RWPE2 (cell line): ENCODE results near the gene DIP2C.
"Not testable (repeated sequence)": the region's sequence is repeated elsewhere in the genome, so short reads cannot be mapped to it uniquely, and the experiment has no call there.

Experiments used
- ATAC-seq: fragments of 200-7000 bp; cut with Tn5 transposase; 3 replicates; pipeline ENCODE4 v1.9.1; 2021; ENCODE audit warnings: low read depth
- DNase-seq: peaks from one replicate; pipeline ENCODE4 v3.0.0-alpha.2; 2020; ENCODE audit warnings: low spot score
- H3K27ac ChIP-seq: fragments of 450-650 bp; 2 replicates; pipeline ENCODE4 v1.5.1; 2017; ENCODE audit warnings: mild to moderate bottlenecking; ENCODE audit not compliant: poor library complexity, severe bottlenecking
- H3K27me3 ChIP-seq: fragments of 250-450 bp; sonication (Bioruptor Pico); 2 replicates; pipeline ENCODE4 v1.5.1; 2021; ENCODE audit warnings: mild to moderate bottlenecking, moderate library complexity; ENCODE audit not compliant: insufficient read depth, poor library complexity, severe bottlenecking
- H3K36me3 ChIP-seq: fragments of 250-450 bp; sonication (Bioruptor Pico); 2 replicates; pipeline ENCODE4 v1.5.1; 2020; ENCODE audit warnings: low read depth, mild to moderate bottlenecking, moderate library complexity
- H3K4me1 ChIP-seq: fragments of 250-450 bp; sonication (Bioruptor Pico); 2 replicates; pipeline ENCODE4 v1.5.1; 2021; ENCODE audit warnings: mild to moderate bottlenecking, moderate library complexity; ENCODE audit not compliant: insufficient read depth, poor library complexity, severe bottlenecking
- H3K4me3 ChIP-seq: fragments of 250-450 bp; sonication (Bioruptor Pico); 2 replicates; pipeline ENCODE4 v1.5.1; 2021; ENCODE audit warnings: mild to moderate bottlenecking, moderate library complexity; ENCODE audit not compliant: severe bottlenecking
- H3K9me3 ChIP-seq: fragments of 250-450 bp; sonication (Bioruptor Pico); 2 replicates; pipeline ENCODE4 v1.5.1; 2021; ENCODE audit warnings: mild to moderate bottlenecking, moderate library complexity; ENCODE audit not compliant: severe bottlenecking
- TF ChIP-seq, protein P1 (sequence below): fragments of 450-650 bp; IDR thresholded peaks from one replicate; pipeline ENCODE4 v1.5.1; 2017; ENCODE audit warnings: mild to moderate bottlenecking, moderate library complexity; ENCODE audit not compliant: poor library complexity, severe bottlenecking

Gene DIP2C

DNA sequence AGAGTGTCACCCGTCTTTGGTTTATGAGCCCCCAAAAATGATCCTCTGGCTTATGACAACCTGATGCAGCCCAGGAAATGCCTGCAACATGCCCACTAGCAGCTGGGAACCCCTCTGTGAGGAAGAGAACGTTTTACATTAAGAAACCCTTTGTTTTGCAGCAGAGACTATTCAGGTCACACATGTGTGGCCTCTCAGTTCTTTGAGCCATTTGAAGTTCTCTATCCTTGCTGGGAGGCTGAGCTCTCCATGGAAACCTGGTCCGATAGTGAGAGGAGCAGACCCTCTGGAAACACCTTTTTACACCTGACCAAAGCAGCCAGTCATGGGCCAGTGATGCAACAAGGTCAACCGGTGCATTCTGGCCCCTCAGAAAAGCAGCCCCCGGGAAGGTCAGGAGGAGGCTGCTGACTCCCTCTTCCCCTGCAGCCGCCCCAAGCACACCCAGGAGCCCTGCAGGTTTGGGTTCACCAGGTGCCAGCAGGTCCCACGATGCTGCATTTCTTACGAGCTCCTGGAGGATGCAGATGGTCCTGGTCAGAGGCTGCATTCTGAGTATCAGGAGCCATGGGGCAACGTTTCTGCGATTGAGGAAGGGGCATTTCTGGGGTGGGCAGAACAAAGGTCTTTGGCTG lies 419.9 kb downstream of the DIP2C start:
- no peak for DNase-seq
- Histone ChIP-seq H3K4me1 (peaks cover 8% of the 10 kb centered on the region), H3K27ac (no peak overlapping the region), H3K27me3 (no peaks in the 10 kb centered on the region), H3K4me3 (no peak overlapping the region), H3K36me3 (no peaks in the 10 kb centered on the region), H3K9me3 (no peaks in the 10 kb centered on the region)
- TF ChIP-seq, protein P1, sequence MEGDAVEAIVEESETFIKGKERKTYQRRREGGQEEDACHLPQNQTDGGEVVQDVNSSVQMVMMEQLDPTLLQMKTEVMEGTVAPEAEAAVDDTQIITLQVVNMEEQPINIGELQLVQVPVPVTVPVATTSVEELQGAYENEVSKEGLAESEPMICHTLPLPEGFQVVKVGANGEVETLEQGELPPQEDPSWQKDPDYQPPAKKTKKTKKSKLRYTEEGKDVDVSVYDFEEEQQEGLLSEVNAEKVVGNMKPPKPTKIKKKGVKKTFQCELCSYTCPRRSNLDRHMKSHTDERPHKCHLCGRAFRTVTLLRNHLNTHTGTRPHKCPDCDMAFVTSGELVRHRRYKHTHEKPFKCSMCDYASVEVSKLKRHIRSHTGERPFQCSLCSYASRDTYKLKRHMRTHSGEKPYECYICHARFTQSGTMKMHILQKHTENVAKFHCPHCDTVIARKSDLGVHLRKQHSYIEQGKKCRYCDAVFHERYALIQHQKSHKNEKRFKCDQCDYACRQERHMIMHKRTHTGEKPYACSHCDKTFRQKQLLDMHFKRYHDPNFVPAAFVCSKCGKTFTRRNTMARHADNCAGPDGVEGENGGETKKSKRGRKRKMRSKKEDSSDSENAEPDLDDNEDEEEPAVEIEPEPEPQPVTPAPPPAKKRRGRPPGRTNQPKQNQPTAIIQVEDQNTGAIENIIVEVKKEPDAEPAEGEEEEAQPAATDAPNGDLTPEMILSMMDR: no peak
- ATAC-seq: no peak

DNA sequence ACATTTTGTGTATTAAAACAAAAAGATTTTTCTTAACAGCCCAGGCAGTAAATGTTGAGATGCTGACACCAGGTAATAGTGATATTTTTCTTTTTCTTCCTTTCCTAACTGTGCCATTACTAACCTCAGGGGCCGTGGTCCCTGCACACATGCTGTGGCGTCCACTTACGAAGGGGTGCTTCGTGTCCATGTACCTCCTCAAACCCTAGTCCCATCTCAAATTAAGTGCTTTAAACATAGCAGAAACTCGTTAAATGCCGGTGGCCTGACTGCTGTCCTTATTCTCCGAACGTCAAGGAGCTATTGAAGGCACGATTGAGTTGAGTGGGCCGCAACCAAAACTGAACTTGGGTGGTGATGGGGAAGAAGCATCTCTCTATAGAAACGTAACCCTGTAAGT lies 421.8 kb downstream of the DIP2C start:
- ATAC-seq: no peak
- TF ChIP-seq, protein P1: no peak
- peaks cover 8% of the 10 kb centered on the region for H3K4me1 ChIP-seq

DNA sequence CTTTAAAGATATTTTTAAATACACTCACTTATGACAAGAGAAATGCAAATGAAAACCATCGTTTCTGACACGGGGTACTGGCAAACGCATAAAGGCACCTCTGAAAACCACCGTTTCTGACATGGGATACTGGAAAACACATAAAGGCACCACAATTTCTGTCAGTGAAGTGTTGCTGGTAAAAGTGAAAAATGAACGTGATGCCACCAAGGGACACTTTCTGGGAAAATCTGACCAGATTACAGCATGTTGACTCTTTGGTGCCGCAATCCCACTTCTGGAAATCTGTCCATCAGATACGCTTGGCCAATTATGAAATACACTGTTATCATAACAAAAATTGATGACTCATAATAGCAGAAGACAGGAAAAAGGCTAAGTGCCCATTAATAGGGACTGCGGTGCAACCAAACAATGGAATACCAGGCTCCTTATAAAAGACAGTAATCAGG lies 422.5 kb downstream of the DIP2C start:
- Histone ChIP-seq H3K27ac (no peak overlapping the region), H3K27me3 (no peaks in the 10 kb centered on the region), H3K4me1 (peaks cover 8% of the 10 kb centered on the region), H3K36me3 (no peaks in the 10 kb centered on the region), H3K4me3 (no peak overlapping the region), H3K9me3 (no peaks in the 10 kb centered on the region)
- ATAC-seq: peak; percentile 79
- TF ChIP-seq, protein P1: no peak
- DNase-seq: no peak

More for the DNA sequence above, 421.8 kb downstream of the DIP2C start:
- DNase-seq: no peak
- Histone ChIP-seq H3K36me3 (no peaks in the 10 kb centered on the region), H3K27me3 (no peaks in the 10 kb centered on the region), H3K9me3 (no peaks in the 10 kb centered on the region), H3K4me3 (no peak overlapping the region), H3K27ac (no peak overlapping the region)

DNA sequence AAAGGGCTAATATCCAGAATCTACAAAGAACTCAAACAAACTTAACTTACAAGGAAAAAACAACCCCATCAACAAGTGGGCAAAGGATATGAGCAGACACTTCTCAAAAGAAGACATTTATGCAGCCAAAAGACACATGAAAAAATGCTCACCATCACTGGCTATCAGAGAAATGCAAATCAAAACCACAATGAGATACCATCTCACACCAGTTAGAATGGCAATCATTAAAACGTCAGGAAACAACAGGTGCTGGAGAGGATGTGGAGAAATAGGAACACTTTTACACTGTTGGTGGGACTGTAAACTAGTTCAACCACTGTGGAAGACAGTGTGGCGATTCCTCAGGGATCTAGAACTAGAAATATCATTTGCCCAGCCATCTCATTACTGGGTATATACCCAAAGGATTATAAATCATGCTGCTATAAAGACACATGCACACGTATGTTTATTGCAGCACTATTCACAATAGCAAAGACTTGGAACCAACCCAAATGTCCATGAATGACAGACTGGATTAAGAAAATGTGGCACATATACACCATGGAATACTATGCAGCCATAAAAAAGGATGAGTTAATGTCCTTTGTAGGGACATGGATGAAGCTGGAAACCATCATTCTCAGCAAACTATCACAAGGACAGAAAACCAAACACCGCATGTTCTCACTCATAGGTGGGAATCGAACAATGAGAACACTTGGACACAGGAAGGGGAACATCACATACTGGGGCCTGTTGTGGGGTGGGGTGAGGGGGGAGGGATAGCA lies 423.5 kb downstream of the DIP2C start:
- not testable (repeated sequence) for H3K4me3 ChIP-seq, H3K4me1 ChIP-seq, H3K9me3 ChIP-seq, DNase-seq, H3K27me3 ChIP-seq, H3K36me3 ChIP-seq, ATAC-seq
- H3K27ac ChIP-seq: peak overlapping the region; percentile 45

DNA sequence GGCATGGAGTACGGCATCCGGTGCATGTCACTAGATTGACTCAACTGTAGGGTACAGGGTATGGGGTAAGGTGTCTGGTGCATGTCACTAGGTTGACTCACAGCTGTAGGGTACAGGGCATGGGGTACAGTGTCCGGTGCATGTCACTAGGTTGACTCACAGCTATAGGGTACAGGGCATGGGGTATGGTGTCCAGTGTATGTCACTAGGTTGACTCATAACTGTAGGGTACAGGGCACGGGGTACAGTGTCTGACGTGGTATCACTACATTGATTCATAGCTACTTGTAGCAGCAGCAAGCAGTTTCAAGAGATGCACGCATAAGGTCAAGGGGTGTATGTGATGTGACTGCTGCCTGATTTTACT lies 424.4 kb downstream of the DIP2C start:
- H3K27me3 ChIP-seq, H3K9me3 ChIP-seq, DNase-seq, H3K4me3 ChIP-seq, H3K4me1 ChIP-seq, H3K36me3 ChIP-seq: not testable (repeated sequence)
- peak; percentile 42; the same call in 1 of the 3 replicates for ATAC-seq
- H3K27ac ChIP-seq: peak overlapping the region; percentile 45

DNA sequence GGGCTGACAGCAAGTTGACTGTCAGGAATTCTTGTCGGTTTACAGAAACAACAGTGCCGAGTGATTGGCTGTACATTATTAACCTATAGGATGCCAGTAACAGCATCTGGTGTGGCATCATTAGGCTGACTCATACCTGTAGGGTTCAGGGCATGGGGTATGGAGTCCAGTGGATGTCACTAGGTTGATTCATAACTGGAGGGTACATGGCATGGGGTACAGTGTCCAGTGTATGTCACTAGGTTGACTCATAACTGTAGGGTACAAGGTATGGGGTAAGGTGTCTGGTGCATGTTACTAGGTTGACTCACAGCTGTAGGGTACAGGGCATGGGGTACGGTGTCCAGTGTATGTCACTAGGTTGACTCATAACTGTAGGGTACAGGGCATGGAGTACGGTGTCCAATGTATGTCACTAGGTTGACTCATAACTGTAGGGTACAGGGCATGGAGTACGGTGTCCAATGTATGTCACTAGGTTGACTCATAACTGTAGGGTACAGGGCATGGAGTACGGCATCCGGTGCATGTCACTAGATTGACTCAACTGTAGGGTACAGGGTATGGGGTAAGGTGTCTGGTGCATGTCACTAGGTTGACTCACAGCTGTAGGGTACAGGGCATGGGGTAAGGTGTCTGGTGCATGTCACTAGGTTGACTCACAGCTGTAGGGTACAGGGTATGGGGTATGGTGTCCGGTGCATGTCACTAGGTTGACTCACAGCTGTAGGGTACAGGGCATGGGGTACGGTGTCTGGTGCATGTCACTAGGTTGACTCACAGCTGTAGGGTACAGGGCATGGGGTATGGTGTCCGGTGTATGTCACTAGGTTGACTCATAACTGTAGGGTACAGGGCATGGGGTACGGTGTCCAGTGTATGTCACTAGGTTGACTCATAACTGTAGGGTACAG lies 425.1 kb downstream of the DIP2C start:
- H3K9me3 ChIP-seq, DNase-seq, H3K27me3 ChIP-seq, ATAC-seq, H3K4me3 ChIP-seq, H3K36me3 ChIP-seq, H3K4me1 ChIP-seq: not testable (repeated sequence)
- H3K27ac ChIP-seq: peak overlapping the region; percentile 45
